Activated T-helper 2 cell treated with anti-CD3 and anti-CD28 coated beads, Interferon-gamma antibody, Interleukin-2, Interleukin-4, amounts not matched to agents 10 μg/mL and 5 μg/mL and 100 μg/mL, durations not matched to agents 14 hours and 24 hours and 36 hours (primary cell): ENCODE data around the gene FRS2. TPM values are rescaled to one million over a fixed set of nuclear protein-coding genes. Genes with fewer than 3 reads are reported as not detected.

ENCODE experiments used
- DNase-seq: peaks from one replicate; pipeline ENCODE4 v3.0.0; 2021; ENCODE audit warnings: low spot score
- H3K27ac Mint-ChIP-seq: one replicate; pipeline ENCODE4 v1.8.0; 2021; ENCODE audit warnings: mixed read lengths
- H3K27me3 Mint-ChIP-seq: one replicate; pipeline ENCODE4 v1.8.0; 2021; ENCODE audit warnings: low read depth, mixed read lengths
- H3K36me3 Mint-ChIP-seq: one replicate; pipeline ENCODE4 v1.8.0; 2021; ENCODE audit warnings: low read depth, mixed read lengths
- H3K4me1 Mint-ChIP-seq: one replicate; pipeline ENCODE4 v1.8.0; 2021; ENCODE audit warnings: low read depth, mixed read lengths
- H3K4me3 Mint-ChIP-seq: one replicate; pipeline ENCODE4 v1.8.0; 2021; ENCODE audit warnings: low read depth, mild to moderate bottlenecking, moderate library complexity, mixed read lengths
- H3K9me3 Mint-ChIP-seq: one replicate; pipeline ENCODE4 v1.8.0; 2021; ENCODE audit warnings: mixed read lengths
- intact Hi-C: fragments of 100-400 bp; cut with micrococcal nuclease; formaldehyde crosslinking; loops from one replicate; pipeline ENCODE4 v1.15.1; 2023
- total RNA-seq: library from RNA; stranded (reverse); gene quantifications from 2 replicates; pipeline ENCODE4 v1.2.3, GENCODE V29; 2022

Gene FRS2
- total RNA-seq, 1 donor from 2014 or later: 11.4 TPM

GRCh38 chr12:69492739-69493138 lies 22.6 kb downstream of the FRS2 start:
- Mint-ChIP-seq H3K4me1 (peaks cover 13% of the 10 kb centered on the region), H3K27ac (no peak overlapping the region), H3K27me3 (no peaks in the 10 kb centered on the region), H3K9me3 (peaks cover under 1% of the 10 kb centered on the region), H3K36me3 (peaks cover 26% of the 10 kb centered on the region), H3K4me3 (no peak overlapping the region)
- intact Hi-C loops: no loop called here
- DNase-seq: no peak

GRCh38 chr12:69495071-69495470 lies 24.9 kb downstream of the FRS2 start:
- H3K4me1 Mint-ChIP-seq: peaks cover 15% of the 10 kb centered on the region
- H3K4me3 Mint-ChIP-seq: no peak overlapping the region
- no peak overlapping the region for H3K27ac Mint-ChIP-seq
- no peaks in the 10 kb centered on the region for H3K27me3 Mint-ChIP-seq
- intact Hi-C loops: no loop called here
- no peaks in the 10 kb centered on the region for H3K9me3 Mint-ChIP-seq
- peaks cover 13% of the 10 kb centered on the region for H3K36me3 Mint-ChIP-seq
- DNase-seq: no peak

- Mint-ChIP-seq H3K4me1 (peaks cover 13% of the 10 kb centered on the region), H3K4me3 (no peak overlapping the region), H3K9me3 (no peaks in the 10 kb centered on the region), H3K27me3 (no peaks in the 10 kb centered on the region), H3K27ac (peak overlapping the region; percentile 30), H3K36me3 (peaks cover 5% of the 10 kb centered on the region)
- no peak for DNase-seq
- intact Hi-C loops: no loop called here
Measured at GRCh38 chr12:69497308-69498026, 27.3 kb downstream of the FRS2 start.

GRCh38 chr12:69500631-69501030 lies 30.4 kb downstream of the FRS2 start:
- Mint-ChIP-seq H3K4me3 (no peak overlapping the region), H3K4me1 (peaks cover 17% of the 10 kb centered on the region), H3K9me3 (no peaks in the 10 kb centered on the region), H3K36me3 (peaks cover 4% of the 10 kb centered on the region), H3K27me3 (no peaks in the 10 kb centered on the region), H3K27ac (no peak overlapping the region)
- no peak for DNase-seq
- intact Hi-C loops: no loop called here

DNA sequence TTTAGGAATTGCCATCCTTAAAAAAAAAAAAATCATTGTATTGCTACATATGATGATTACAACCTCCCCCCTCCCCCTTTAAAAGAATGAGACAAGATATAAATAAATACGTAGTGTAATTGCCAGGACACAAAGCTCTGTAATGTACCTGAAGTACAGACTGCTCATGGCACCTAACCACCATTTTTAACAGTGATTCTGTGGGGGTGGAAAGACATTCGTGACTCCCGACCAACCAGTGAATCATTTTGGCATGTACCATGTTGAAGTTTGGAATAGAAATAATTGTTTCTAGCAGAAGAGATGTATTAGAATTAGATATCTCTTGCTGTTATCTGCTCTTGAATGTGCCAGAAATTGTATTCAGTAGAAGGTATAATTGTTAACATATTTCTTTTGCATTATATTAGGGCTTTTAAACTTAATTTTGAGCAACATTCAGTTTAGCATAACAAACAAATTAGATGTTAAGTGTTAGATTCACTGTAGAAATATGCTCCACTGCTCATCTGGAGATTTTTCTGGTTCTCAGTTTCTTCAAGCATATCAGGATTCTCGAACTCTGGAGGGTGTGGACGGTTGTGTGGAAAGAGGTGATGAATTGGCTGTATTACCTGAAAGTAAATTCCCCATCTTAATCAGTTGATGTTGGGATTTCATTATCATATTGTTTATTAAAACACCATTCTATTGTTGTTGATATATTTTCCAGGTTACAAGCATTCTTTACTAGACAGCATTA lies 31.1 kb downstream of the FRS2 start:
- Mint-ChIP-seq H3K9me3 (no peaks in the 10 kb centered on the region), H3K27me3 (no peaks in the 10 kb centered on the region), H3K27ac (no peak overlapping the region), H3K4me3 (no peak overlapping the region), H3K4me1 (peaks cover 17% of the 10 kb centered on the region), H3K36me3 (peaks cover 3% of the 10 kb centered on the region)
- DNase-seq: no peak
- intact Hi-C loops: no loop called here

DNA sequence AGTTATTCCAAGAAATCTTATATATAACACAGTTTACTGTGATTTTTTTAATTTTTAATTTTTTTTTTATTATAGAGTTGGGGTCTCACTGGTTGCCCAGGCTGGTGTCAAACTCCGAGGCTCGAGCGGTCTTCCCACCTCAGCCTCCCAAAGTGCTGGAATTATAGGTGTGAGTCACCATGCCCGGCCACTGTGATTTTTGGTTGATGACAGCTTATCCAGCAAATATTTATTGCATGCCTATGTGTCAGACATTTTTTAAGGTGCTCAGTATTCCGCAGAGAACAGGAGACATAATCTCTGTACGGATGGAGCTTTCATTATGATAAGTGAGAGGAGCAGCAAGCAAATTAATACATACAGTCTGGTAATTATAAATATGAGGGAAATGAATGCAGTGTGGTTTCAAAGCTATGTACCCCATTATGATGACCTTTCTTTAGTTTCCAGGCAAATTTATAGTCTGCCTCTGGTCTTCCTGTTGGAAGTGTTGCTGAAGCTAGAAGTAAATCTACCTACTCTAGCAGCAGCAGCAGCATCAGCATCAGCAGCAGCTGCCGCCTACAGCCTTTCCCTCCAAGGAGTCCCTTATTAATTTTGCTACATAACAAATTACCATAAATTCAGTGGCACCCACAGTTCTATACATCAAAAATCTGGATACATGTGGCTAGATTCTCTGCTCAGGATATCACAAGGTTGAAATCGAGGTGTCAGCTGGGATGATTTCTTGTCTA lies 32.3 kb downstream of the FRS2 start:
- DNase-seq: no peak
- Mint-ChIP-seq H3K27me3 (no peaks in the 10 kb centered on the region), H3K9me3 (no peaks in the 10 kb centered on the region), H3K4me3 (no peak overlapping the region), H3K36me3 (peaks cover 3% of the 10 kb centered on the region), H3K27ac (no peak overlapping the region), H3K4me1 (peaks cover 10% of the 10 kb centered on the region)
- intact Hi-C loops: no loop called here

DNA sequence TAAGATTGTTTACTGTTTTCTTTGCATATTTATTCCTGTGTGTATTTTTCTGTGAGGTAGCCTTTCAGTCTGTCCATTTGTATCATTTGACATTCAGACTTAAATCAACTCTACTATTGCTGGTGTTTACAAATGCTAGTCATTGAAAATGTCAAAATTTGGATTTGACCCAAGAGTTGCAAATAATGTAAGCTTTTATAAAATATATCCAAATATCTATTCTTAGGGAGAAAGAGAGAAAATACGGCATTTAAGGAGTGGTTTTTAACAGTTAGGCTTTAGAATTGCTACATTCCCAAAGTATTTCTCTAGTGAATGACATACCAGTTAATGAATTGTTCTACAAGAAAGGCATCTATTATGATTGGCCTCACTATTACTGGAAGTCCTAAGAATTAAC lies 37.9 kb downstream of the FRS2 start:
- Mint-ChIP-seq H3K27ac (no peak overlapping the region), H3K4me3 (no peak overlapping the region), H3K27me3 (no peaks in the 10 kb centered on the region), H3K36me3 (peaks cover 3% of the 10 kb centered on the region), H3K9me3 (no peaks in the 10 kb centered on the region), H3K4me1 (peaks cover 22% of the 10 kb centered on the region)
- intact Hi-C loops: no loop called here
- no peak for DNase-seq

DNA sequence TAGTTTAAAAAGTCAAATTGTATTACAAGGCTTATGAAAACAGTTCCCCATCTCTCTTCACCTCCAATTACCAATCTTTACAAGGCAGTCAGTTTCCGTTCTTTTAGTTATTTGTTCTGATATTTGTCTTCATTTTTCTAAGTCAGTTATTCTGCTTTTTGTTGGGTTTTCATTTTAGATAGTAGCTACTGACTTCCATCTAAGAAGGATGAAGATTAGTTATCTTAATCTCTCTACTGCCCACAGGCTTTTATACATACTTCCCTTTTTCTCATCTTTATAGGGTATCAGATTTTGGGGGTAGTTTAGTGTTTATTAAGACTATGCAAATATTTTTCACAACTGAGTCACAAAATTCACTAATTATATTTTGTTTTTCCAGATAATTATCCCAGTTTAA lies 38.4 kb downstream of the FRS2 start:
- Mint-ChIP-seq H3K27me3 (no peaks in the 10 kb centered on the region), H3K4me1 (peaks cover 20% of the 10 kb centered on the region), H3K4me3 (no peak overlapping the region), H3K9me3 (no peaks in the 10 kb centered on the region), H3K36me3 (no peaks in the 10 kb centered on the region), H3K27ac (no peak overlapping the region)
- intact Hi-C loops: no loop called here
- no peak for DNase-seq

GRCh38 chr12:69509308-69509736 lies 39.1 kb downstream of the FRS2 start:
- Mint-ChIP-seq H3K4me3 (no peak overlapping the region), H3K27ac (no peak overlapping the region), H3K27me3 (no peaks in the 10 kb centered on the region), H3K9me3 (no peaks in the 10 kb centered on the region), H3K4me1 (peaks cover 23% of the 10 kb centered on the region), H3K36me3 (no peaks in the 10 kb centered on the region)
- no peak for DNase-seq
- intact Hi-C loops: no loop called here

- DNase-seq: no peak
- no peak overlapping the region for H3K4me3 Mint-ChIP-seq
- no peaks in the 10 kb centered on the region for H3K9me3 Mint-ChIP-seq
- H3K27ac Mint-ChIP-seq: no peak overlapping the region
- H3K4me1 Mint-ChIP-seq: peaks cover 30% of the 10 kb centered on the region
- no peaks in the 10 kb centered on the region for H3K27me3 Mint-ChIP-seq
- no peaks in the 10 kb centered on the region for H3K36me3 Mint-ChIP-seq
- intact Hi-C loops: no loop called here
Measured at GRCh38 chr12:69509904-69510827, 40.0 kb downstream of the FRS2 start.

GRCh38 chr12:69511016-69511415 lies 40.8 kb downstream of the FRS2 start:
- DNase-seq: no peak
- no peak overlapping the region for H3K4me3 Mint-ChIP-seq
- H3K4me1 Mint-ChIP-seq: peaks cover 36% of the 10 kb centered on the region
- intact Hi-C loops: no loop called here
- H3K36me3 Mint-ChIP-seq: no peaks in the 10 kb centered on the region
- no peaks in the 10 kb centered on the region for H3K27me3 Mint-ChIP-seq
- no peaks in the 10 kb centered on the region for H3K9me3 Mint-ChIP-seq
- no peak overlapping the region for H3K27ac Mint-ChIP-seq

GRCh38 chr12:69511469-69512267 lies 41.5 kb downstream of the FRS2 start:
- H3K27ac Mint-ChIP-seq: no peak overlapping the region
- H3K4me1 Mint-ChIP-seq: peaks cover 35% of the 10 kb centered on the region
- DNase-seq: no peak
- intact Hi-C loops: no loop called here
- H3K36me3 Mint-ChIP-seq: no peaks in the 10 kb centered on the region
- H3K4me3 Mint-ChIP-seq: no peak overlapping the region
- no peaks in the 10 kb centered on the region for H3K27me3 Mint-ChIP-seq
- H3K9me3 Mint-ChIP-seq: no peaks in the 10 kb centered on the region
